ENCODE results near the gene CDC25C. TPM values are rescaled to one million over a fixed set of nuclear protein-coding genes. Genes with fewer than 3 reads are reported as not detected.

The CDC25C gene
- total RNA-seq, 1 donor from 2014 or later = not detected

DNA sequence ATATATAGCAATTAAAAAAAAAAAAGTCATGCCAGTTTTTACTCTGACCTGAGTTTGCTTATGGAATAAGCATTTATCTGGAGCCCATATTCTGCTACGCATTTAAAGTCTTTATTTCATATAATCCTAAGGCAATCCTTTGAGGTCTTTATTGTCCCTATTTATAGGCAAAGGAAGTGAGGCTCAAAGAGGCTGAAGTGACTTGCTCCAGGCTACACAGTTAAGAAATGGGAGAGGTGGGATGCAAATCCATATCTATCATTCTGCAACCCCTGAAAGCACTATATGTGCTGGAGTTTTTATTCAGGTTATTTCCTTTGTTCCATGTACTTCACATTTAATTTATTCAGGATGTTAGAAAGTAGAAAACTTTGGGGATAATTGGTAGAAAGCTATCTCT is 33.0 kb upstream of the CDC25C start:
- Mint-ChIP-seq H3K27ac (no peak overlapping the region), H3K27me3 (no peaks in the 10 kb centered on the region), H3K9me3 (no peaks in the 10 kb centered on the region), H3K36me3 (ENCODE audit: low read depth) (peaks cover 16% of the 10 kb centered on the region), H3K4me1 (peaks cover 54% of the 10 kb centered on the region), H3K4me3 (no peak overlapping the region)
- intact Hi-C loops (cut with micrococcal nuclease) = no loop called here
- ChIA-PET CTCF (interaction anchor here (0.8 kb wide), 1 partner anchor 12 kb away, joined by 3 read pairs; no protein-coding TSS in a partner anchor), POLR2A (no interaction called here)
- ATAC-seq (ENCODE audit: low read depth) = no peak
- TF ChIP-seq, protein P1, sequence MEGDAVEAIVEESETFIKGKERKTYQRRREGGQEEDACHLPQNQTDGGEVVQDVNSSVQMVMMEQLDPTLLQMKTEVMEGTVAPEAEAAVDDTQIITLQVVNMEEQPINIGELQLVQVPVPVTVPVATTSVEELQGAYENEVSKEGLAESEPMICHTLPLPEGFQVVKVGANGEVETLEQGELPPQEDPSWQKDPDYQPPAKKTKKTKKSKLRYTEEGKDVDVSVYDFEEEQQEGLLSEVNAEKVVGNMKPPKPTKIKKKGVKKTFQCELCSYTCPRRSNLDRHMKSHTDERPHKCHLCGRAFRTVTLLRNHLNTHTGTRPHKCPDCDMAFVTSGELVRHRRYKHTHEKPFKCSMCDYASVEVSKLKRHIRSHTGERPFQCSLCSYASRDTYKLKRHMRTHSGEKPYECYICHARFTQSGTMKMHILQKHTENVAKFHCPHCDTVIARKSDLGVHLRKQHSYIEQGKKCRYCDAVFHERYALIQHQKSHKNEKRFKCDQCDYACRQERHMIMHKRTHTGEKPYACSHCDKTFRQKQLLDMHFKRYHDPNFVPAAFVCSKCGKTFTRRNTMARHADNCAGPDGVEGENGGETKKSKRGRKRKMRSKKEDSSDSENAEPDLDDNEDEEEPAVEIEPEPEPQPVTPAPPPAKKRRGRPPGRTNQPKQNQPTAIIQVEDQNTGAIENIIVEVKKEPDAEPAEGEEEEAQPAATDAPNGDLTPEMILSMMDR (IDR thresholded peaks at IDR 0.05) = no peak
- no peak for DNase-seq

DNA sequence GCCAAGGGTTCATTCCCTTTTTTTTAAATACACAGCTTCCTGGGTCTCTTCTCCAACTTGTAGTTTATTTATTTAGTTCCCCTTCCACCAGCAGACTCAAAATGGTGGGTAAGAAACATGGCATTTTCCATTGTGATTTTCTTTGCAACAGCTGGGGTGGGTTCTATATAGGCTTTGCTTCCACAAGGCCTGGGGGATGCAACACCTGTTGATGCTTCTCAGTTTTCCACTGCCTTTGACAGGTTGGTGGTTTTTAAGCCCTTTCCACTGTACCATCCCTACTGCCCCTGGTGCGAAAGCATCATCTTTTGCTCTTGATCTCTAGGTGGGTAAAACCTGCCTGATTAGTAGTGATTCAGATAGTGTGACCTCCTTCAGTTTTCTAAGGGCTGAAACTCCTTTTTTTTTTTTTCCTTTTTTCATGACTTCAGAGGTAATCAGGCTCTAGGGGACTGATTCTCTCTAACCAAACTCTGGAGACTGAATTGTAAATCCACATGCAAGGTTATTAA is 29.4 kb upstream of the CDC25C start:
- peak overlapping the region; percentile 8 for H3K27ac Mint-ChIP-seq
- ChIA-PET CTCF (no interaction called here), POLR2A (no interaction called here)
- DNase-seq (no peak), ATAC-seq (ENCODE audit: low read depth) (no peak)
- TF ChIP-seq, protein P1 (IDR thresholded peaks at IDR 0.05) = no peak
- H3K4me1 Mint-ChIP-seq = peaks cover 35% of the 10 kb centered on the region
- H3K4me3 Mint-ChIP-seq = peak overlapping the region; percentile 12
- intact Hi-C loops (cut with micrococcal nuclease) = no loop called here
- no peaks in the 10 kb centered on the region for H3K27me3 Mint-ChIP-seq
- peaks cover 19% of the 10 kb centered on the region for H3K36me3 Mint-ChIP-seq (ENCODE audit: low read depth)
- H3K9me3 Mint-ChIP-seq = no peaks in the 10 kb centered on the region

DNA sequence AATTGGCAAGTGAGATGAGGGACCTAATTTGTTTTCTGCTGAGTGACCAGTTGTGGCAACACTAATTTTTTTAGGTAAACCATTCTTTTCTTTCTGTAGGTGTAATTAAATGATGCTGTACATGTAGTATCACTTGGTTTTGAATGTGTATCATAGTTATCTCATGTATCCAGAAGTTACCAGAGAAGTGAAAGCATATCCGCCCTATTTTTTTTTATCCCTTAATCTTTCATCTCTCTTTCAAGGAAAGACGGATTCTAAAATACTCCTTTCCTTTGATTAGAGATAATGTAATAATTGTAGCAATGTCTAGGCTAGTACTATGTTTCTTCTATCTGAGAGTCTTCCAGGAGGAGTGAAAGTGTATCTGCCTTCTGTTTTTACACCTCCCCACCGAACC is 28.0 kb upstream of the CDC25C start:
- Mint-ChIP-seq H3K36me3 (ENCODE audit: low read depth) (peaks cover 22% of the 10 kb centered on the region), H3K4me1 (peaks cover 47% of the 10 kb centered on the region), H3K4me3 (no peak overlapping the region), H3K9me3 (no peaks in the 10 kb centered on the region), H3K27me3 (no peaks in the 10 kb centered on the region), H3K27ac (no peak overlapping the region)
- no peak for DNase-seq
- ChIA-PET POLR2A (no interaction called here), CTCF (no interaction called here)
- no peak for ATAC-seq (ENCODE audit: low read depth)
- intact Hi-C loops (cut with micrococcal nuclease) = loop anchor here (10.0 kb wide), 1 partner anchor 935 kb away; the partner anchor contains the start of gene MATR3
- TF ChIP-seq, protein P1 (IDR thresholded peaks at IDR 0.05) = no peak

GRCh38 chr5:138354926-138355378 is 23.3 kb upstream of the CDC25C start:
- TF ChIP-seq, protein P1 (IDR thresholded peaks at IDR 0.05) = no peak
- peak overlapping the region; percentile 92 for H3K4me3 Mint-ChIP-seq
- ChIA-PET POLR2A (interaction anchor here (0.6 to 11.1 kb wide), 3 partner anchors 18 to 349 kb away, joined by 3 to 322 read pairs (median 3); partner anchors contain the start of genes CDC25C and FAM53C), CTCF (interaction anchor here (1.0 to 5.8 kb wide), 3 partner anchors 15 to 167 kb away, joined by 3 to 134 read pairs (median 61); partner anchors contain the start of gene FAM53C)
- no peak for ATAC-seq (ENCODE audit: low read depth)
- peak overlapping the region; percentile 91 for H3K27ac Mint-ChIP-seq
- peaks cover 54% of the 10 kb centered on the region for H3K4me1 Mint-ChIP-seq
- DNase-seq = no peak
- H3K36me3 Mint-ChIP-seq (ENCODE audit: low read depth) = peaks cover 16% of the 10 kb centered on the region
- intact Hi-C loops (cut with micrococcal nuclease) = loop anchor here (10.0 kb wide), 1 partner anchor 940 kb away; the partner anchor contains the start of gene MATR3
- peaks cover 4% of the 10 kb centered on the region for H3K9me3 Mint-ChIP-seq
- no peaks in the 10 kb centered on the region for H3K27me3 Mint-ChIP-seq

- Mint-ChIP-seq H3K4me3 (peak overlapping the region; percentile 92), H3K9me3 (peaks cover 4% of the 10 kb centered on the region), H3K36me3 (ENCODE audit: low read depth) (peaks cover 14% of the 10 kb centered on the region), H3K4me1 (peaks cover 51% of the 10 kb centered on the region), H3K27ac (peak overlapping the region; percentile 91), H3K27me3 (no peaks in the 10 kb centered on the region)
- ATAC-seq (ENCODE audit: low read depth) (no peak), DNase-seq (no peak)
- ChIA-PET POLR2A (interaction anchor here (0.6 to 11.1 kb wide), 7 partner anchors 16 to 348 kb away, joined by 3 to 322 read pairs (median 13); partner anchors contain the start of genes CDC25C, ETF1, FAM53C and HSPA9), CTCF (interaction anchor here (1.0 to 5.8 kb wide), 4 partner anchors 15 to 166 kb away, joined by 3 to 134 read pairs (median 34); partner anchors contain the start of gene FAM53C)
- intact Hi-C loops (cut with micrococcal nuclease) = loop anchor here (10.0 kb wide), 1 partner anchor 940 kb away; the partner anchor contains the start of gene MATR3
- TF ChIP-seq, protein P1 (IDR thresholded peaks at IDR 0.05) = no peak
Measured at GRCh38 chr5:138354387-138354786, 22.8 kb upstream of the CDC25C start.
